SK-N-SH (cell line): ENCODE measurements around the gene FRMD4B. TPM values are rescaled to one million over a fixed set of nuclear protein-coding genes. Genes with fewer than 3 reads are reported as not detected.

Experiments
- CTCF ChIA-PET: fragments of 300-600, 350-600 bp; formaldehyde crosslinking; extraction: SDS; loops from one replicate; lab custom pipeline; 2021; lab: Yijun Ruan, JAX
- POLR2A ChIA-PET: fragments of 350-600 bp; sonication (Branson Sonifier 250); formaldehyde crosslinking; extraction: SDS; loops from one replicate; lab custom pipeline; 2020; ENCODE audit warnings: antibody characterized with exemption, inconsistent platforms; lab: Yijun Ruan, JAX
- DNase-seq: peaks from one replicate; pipeline ENCODE4 v3.0.0; 2012
- H2AFZ ChIP-seq: fragments of 200-600 bp; sonication (generic); 2 replicates; pipeline ENCODE4 v1.8.1; 2016; ENCODE audit warnings: antibody characterized with exemption, mild to moderate bottlenecking, low read depth
- H3F3A ChIP-seq: fragments of 200-600 bp; sonication (generic); replicated peaks from 2 replicates; pipeline ENCODE3; 2016; ENCODE audit warnings: antibody characterized with exemption, mild to moderate bottlenecking; ENCODE audit not compliant: insufficient read depth
- H3K27ac ChIP-seq, 2 experiments: fragments of 200-500 bp in 1 of 2; fragments of 200-600 bp in 1 of 2; sonication (Bioruptor generic) in 1 of 2; sonication (generic), shearing (Covaris generic) in 1 of 2; 2 replicates each; pipeline versions ENCODE4 v1.5.1 to v1.6.1; 2014 to 2016; ENCODE audit warnings: low read depth in 2 of 2, inconsistent platforms in 1 of 2, low read length in 1 of 2, mild to moderate bottlenecking in 1 of 2, mixed read lengths in 1 of 2
- H3K27me3 ChIP-seq: fragments of 200-600 bp; sonication (generic), shearing (Covaris generic); 2 replicates; pipeline ENCODE4 v1.6.1; 2016; ENCODE audit warnings: mixed run types; ENCODE audit not compliant: insufficient read depth
- H3K36me3 ChIP-seq, 2 experiments: fragments of 200-500 bp in 1 of 2; fragments of 200-600 bp in 1 of 2; sonication (Bioruptor generic) in 1 of 2; sonication (generic) in 1 of 2; replicated peaks in 1 of 2; 2 replicates each; pipeline versions ENCODE3 to v1.5.1; 2014 to 2016; ENCODE audit warnings: low read length in 1 of 2, mild to moderate bottlenecking in 1 of 2; ENCODE audit not compliant: insufficient read depth in 2 of 2, control insufficient read depth in 1 of 2
- H3K4me1 ChIP-seq, 2 experiments: fragments of 200-500 bp in 1 of 2; fragments of 200-600 bp in 1 of 2; sonication (Bioruptor generic) in 1 of 2; sonication (generic), shearing (Covaris generic) in 1 of 2; 2 replicates each; pipeline versions ENCODE4 v1.5.1 to v1.6.1; 2014 to 2016; ENCODE audit warnings: low read depth in 1 of 2, low read length in 1 of 2, mixed run types in 1 of 2; ENCODE audit not compliant: insufficient read depth in 2 of 2, control insufficient read depth in 1 of 2
- H3K4me2 ChIP-seq: fragments of 200-600 bp; sonication (generic), shearing (Covaris generic); 2 replicates; pipeline ENCODE4 v1.6.1; 2017; ENCODE audit warnings: mixed run types
- H3K4me3 ChIP-seq, 2 experiments: fragments of 200-500 bp in 1 of 2; fragments of 200-600 bp in 1 of 2; sonication (Bioruptor generic) in 1 of 2; sonication (generic), shearing (Covaris generic) in 1 of 2; 2 replicates each; pipeline versions ENCODE4 v1.5.1 to v1.8.1; 2014 to 2016; ENCODE audit warnings: low read depth in 2 of 2, inconsistent platforms in 1 of 2, low read length in 1 of 2, mild to moderate bottlenecking in 1 of 2, mixed read lengths in 1 of 2, moderate library complexity in 1 of 2
- H3K79me2 ChIP-seq: fragments of 200-600 bp; sonication (generic); 2 replicates; pipeline ENCODE4 v1.8.1; 2017; ENCODE audit warnings: mild to moderate bottlenecking; ENCODE audit not compliant: insufficient read depth
- H3K9ac ChIP-seq: fragments of 200-600 bp; sonication (generic); 2 replicates; pipeline ENCODE4 v1.6.1; 2017; ENCODE audit warnings: mixed run types
- H3K9me2 ChIP-seq: fragments of 200-600 bp; sonication (generic); 2 replicates; pipeline ENCODE4 v1.6.1; 2017; ENCODE audit warnings: mixed run types
- H3K9me3 ChIP-seq: fragments of 200-600 bp; sonication (generic); 2 replicates; pipeline ENCODE4 v1.6.1; 2017; ENCODE audit warnings: mixed run types, mild to moderate bottlenecking, moderate library complexity
- H4K20me1 ChIP-seq: fragments of 200-600 bp; sonication (generic); 2 replicates; pipeline ENCODE4 v1.6.1; 2017; ENCODE audit warnings: mild to moderate bottlenecking, mixed run types; ENCODE audit not compliant: insufficient read depth
- ELF1 ChIP-seq: IDR thresholded peaks from 2 replicates; pipeline ENCODE4 v1.4.0; 2012
- EP300 ChIP-seq, 2 experiments: IDR thresholded peaks; 2 replicates each; pipeline versions ENCODE4 v1.4.0 to v1.6.1; 2012; ENCODE audit warnings: borderline replicate concordance in 1 of 2, low read depth in 1 of 2, low read length in 1 of 2
- FOSL2 ChIP-seq: IDR thresholded peaks from 2 replicates; pipeline ENCODE4 v1.4.0; 2012; ENCODE audit warnings: low read depth, mild to moderate bottlenecking, moderate library complexity, borderline replicate concordance
- FOXJ3 ChIP-seq: sonication (generic); formaldehyde crosslinking; IDR thresholded peaks from 2 replicates; pipeline ENCODE4 v1.5.1; 2020; ENCODE audit warnings: mild to moderate bottlenecking, missing genetic modification reagents
- FOXM1 ChIP-seq: IDR thresholded peaks from 2 replicates; pipeline ENCODE4 v1.4.0; 2012; ENCODE audit warnings: low read depth, mild to moderate bottlenecking
- GABPA ChIP-seq: IDR thresholded peaks from 2 replicates; pipeline ENCODE4 v1.4.0; 2012; ENCODE audit warnings: low read depth, mild to moderate bottlenecking
- GATA2 ChIP-seq: sonication (generic); formaldehyde crosslinking; IDR thresholded peaks from 2 replicates; pipeline ENCODE4 v1.5.0; 2020; ENCODE audit warnings: mild to moderate bottlenecking, missing genetic modification reagents
- JUND ChIP-seq: IDR thresholded peaks from 2 replicates; pipeline ENCODE4 v1.4.0; 2012
- MEF2A ChIP-seq: IDR thresholded peaks from 2 replicates; pipeline ENCODE4 v1.4.0; 2012; ENCODE audit warnings: low read depth, borderline replicate concordance
- MXI1 ChIP-seq: IDR thresholded peaks from 2 replicates; pipeline ENCODE4 v1.6.1; 2012; ENCODE audit warnings: mild to moderate bottlenecking, low read depth, low read length, improper control_type of control experiment
- POLR2AphosphoS5 ChIP-seq: IDR thresholded peaks from 2 replicates; pipeline ENCODE4 v1.6.1; 2012; ENCODE audit warnings: low read depth, low read length
- RAD21 ChIP-seq: IDR thresholded peaks from 2 replicates; pipeline ENCODE4 v1.6.1; 2012; ENCODE audit warnings: mild to moderate bottlenecking, low read length
- SIN3A ChIP-seq: IDR thresholded peaks from 2 replicates; pipeline ENCODE4 v1.6.1; 2012; ENCODE audit warnings: low read depth, mild to moderate bottlenecking, low read length, moderate library complexity, borderline replicate concordance
- SMC3 ChIP-seq: IDR thresholded peaks from 2 replicates; pipeline ENCODE4 v1.6.1; 2012; ENCODE audit warnings: low read depth, low read length, improper control_type of control experiment
- TCF12 ChIP-seq: IDR thresholded peaks from 2 replicates; pipeline ENCODE4 v1.4.0; 2012
- TEAD4 ChIP-seq: IDR thresholded peaks from 2 replicates; pipeline ENCODE4 v1.4.0; 2012; ENCODE audit warnings: mild to moderate bottlenecking, borderline replicate concordance; ENCODE audit not compliant: insufficient read depth
- YY1 ChIP-seq: IDR thresholded peaks from 2 replicates; pipeline ENCODE4 v1.4.0; 2012; ENCODE audit warnings: low read depth, mild to moderate bottlenecking
- WGBS: methylation state at CpG from one replicate; pipeline ENCODE4 v1.1.6; 2017; ENCODE audit warnings: low lambda C conversion rate; 5-methylcytosine and 5-hydroxymethylcytosine counted together
- polyA plus RNA-seq, 3 experiments: library from polyadenylated mRNA; depleted of rRNA; stranded (reverse); fragments of >200 nt; gene quantifications; 2 replicates each; pipeline ENCODE4 v1.2.3, GENCODE V29; 2012
- TF ChIP-seq, protein P1 (sequence below): IDR thresholded peaks from 2 replicates; pipeline ENCODE4 v1.4.0; 2012; ENCODE audit warnings: low read depth, borderline replicate concordance
- TF ChIP-seq, protein P2 (sequence below): fragments of 200-600 bp; sonication (generic); IDR thresholded peaks from 2 replicates; pipeline ENCODE4 v1.6.1; 2017; ENCODE audit warnings: antibody characterized with exemption, mild to moderate bottlenecking, moderate library complexity
- TF ChIP-seq, protein P3 (sequence below): IDR thresholded peaks from 2 replicates; pipeline ENCODE4 v1.4.0; 2012; ENCODE audit warnings: low read depth
- TF ChIP-seq, protein P4 (sequence below): IDR thresholded peaks from 2 replicates; pipeline ENCODE4; 2012

Gene FRMD4B
- polyA plus RNA-seq, 1 of the 3 experiments (the other 2 are of a cell fraction) = 0.53 TPM

DNA sequence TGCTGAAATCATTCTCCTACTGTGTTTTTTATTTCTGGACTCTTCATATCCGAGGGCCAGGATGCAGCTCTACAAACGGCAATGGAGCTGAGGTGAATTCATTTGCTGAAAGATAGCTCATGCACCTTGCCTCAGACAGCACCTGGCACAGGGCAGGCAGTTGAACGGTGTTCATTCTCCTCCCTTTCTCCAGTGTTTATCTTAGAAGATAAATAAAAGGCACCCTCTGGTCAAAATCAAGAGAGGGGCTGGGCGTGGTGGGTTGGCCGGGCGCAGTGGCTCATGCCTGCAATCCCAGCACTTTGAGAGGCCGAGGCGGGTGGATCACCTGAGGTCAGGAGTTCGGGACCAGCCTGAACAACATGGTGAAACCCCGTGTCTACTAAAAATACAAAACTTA, 184.2 kb downstream of the FRMD4B start:
- Histone ChIP-seq H3K9me2 (no peaks in the 10 kb centered on the region), H3F3A (peaks cover 6% of the 10 kb centered on the region), H3K9me3 (no peaks in the 10 kb centered on the region), H3K4me3 (no peak overlapping the region), H2AFZ (no peak overlapping the region), H3K4me1 (no peaks in the 10 kb centered on the region), H3K27me3 (no peaks in the 10 kb centered on the region), H3K36me3 (peaks cover 0 to 2% of the 10 kb centered on the region in 2 experiments), H3K4me2 (no peak overlapping the region), H3K79me2 (no peaks in the 10 kb centered on the region), H3K9ac (no peak overlapping the region), H3K27ac (no peak overlapping the region), H4K20me1 (no peaks in the 10 kb centered on the region)
- no peak for DNase-seq
- no peak for TF ChIP-seq YY1
- TF ChIP-seq, protein P1, sequence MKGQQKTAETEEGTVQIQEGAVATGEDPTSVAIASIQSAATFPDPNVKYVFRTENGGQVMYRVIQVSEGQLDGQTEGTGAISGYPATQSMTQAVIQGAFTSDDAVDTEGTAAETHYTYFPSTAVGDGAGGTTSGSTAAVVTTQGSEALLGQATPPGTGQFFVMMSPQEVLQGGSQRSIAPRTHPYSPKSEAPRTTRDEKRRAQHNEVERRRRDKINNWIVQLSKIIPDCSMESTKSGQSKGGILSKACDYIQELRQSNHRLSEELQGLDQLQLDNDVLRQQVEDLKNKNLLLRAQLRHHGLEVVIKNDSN = no peak
- no peak for TF ChIP-seq MXI1
- no peak for TF ChIP-seq TEAD4
- no peak for TF ChIP-seq TCF12
- TF ChIP-seq GABPA = no peak
- TF ChIP-seq JUND = no peak
- TF ChIP-seq, protein P2, sequence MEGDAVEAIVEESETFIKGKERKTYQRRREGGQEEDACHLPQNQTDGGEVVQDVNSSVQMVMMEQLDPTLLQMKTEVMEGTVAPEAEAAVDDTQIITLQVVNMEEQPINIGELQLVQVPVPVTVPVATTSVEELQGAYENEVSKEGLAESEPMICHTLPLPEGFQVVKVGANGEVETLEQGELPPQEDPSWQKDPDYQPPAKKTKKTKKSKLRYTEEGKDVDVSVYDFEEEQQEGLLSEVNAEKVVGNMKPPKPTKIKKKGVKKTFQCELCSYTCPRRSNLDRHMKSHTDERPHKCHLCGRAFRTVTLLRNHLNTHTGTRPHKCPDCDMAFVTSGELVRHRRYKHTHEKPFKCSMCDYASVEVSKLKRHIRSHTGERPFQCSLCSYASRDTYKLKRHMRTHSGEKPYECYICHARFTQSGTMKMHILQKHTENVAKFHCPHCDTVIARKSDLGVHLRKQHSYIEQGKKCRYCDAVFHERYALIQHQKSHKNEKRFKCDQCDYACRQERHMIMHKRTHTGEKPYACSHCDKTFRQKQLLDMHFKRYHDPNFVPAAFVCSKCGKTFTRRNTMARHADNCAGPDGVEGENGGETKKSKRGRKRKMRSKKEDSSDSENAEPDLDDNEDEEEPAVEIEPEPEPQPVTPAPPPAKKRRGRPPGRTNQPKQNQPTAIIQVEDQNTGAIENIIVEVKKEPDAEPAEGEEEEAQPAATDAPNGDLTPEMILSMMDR = no peak
- TF ChIP-seq, protein P3, sequence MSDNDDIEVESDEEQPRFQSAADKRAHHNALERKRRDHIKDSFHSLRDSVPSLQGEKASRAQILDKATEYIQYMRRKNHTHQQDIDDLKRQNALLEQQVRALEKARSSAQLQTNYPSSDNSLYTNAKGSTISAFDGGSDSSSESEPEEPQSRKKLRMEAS = no peak
- no peak for TF ChIP-seq RAD21
- no peak for TF ChIP-seq POLR2AphosphoS5
- no peak for TF ChIP-seq SIN3A
- TF ChIP-seq SMC3 = no peak
- no peak for TF ChIP-seq GATA2 (CRISPR knock-in tag)
- no peak for TF ChIP-seq EP300 (IDR thresholded peaks at IDR 0.05; ENCODE audit: borderline replicate concordance in 1 of 2, low read depth in 1 of 2, low read length in 1 of 2)
- ChIA-PET CTCF (no interaction called here), POLR2A (no interaction called here)
- WGBS = 84% methylated on average over 10 of the region's 10 CpGs

DNA sequence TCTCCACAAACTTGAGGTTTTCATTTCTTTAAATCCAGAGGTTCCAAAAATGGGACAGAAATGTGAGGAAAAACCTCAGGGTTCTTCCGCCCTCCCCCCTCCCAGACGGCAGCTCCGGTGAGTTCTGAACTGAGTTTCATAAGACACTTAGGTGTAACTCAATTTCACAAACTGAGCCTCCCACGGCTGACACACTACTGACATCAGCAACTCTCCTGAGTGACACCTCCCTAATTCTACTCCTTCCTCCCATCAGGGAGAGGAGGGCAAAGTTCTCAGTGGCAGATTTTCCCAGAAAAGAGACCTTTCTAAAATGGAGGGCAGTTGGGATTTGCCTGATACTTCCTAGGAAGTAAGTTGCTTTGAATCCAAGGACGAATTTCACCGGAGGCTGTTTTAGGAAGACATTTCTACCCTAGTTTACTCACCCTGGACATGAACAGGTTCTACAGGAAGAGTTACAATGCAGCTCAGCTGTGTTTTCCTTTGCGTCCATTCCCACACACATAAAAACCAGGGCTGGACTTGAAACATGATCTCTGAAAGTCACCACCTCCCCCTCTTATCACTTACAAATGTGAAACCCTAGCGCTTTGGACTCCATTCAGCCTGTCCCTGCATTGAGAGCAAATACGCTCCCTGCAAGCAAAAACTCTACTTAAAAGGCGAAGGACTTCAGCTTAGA, 185.4 kb downstream of the FRMD4B start:
- H3K27me3 ChIP-seq = no peaks in the 10 kb centered on the region

More for the DNA sequence above, 185.4 kb downstream of the FRMD4B start:
- peaks cover 0 to 7% of the 10 kb centered on the region in 2 experiments for H3K36me3 ChIP-seq
- no peaks in the 10 kb centered on the region for H4K20me1 ChIP-seq
- no peak overlapping the region for H3K9ac ChIP-seq
- H3K27ac ChIP-seq = no peak overlapping the region
- H3K4me1 ChIP-seq = no peaks in the 10 kb centered on the region
- 85% methylated on average over 10 of the region's 10 CpGs for WGBS
- no peaks in the 10 kb centered on the region for H3K9me3 ChIP-seq
- ChIA-PET POLR2A (no interaction called here), CTCF (interaction anchor here (0.7 kb wide), 1 partner anchor 28 kb away, joined by 4 read pairs; no protein-coding TSS in a partner anchor)
- no peak overlapping the region for H3K4me2 ChIP-seq
- H3K79me2 ChIP-seq = no peaks in the 10 kb centered on the region
- peaks cover 6% of the 10 kb centered on the region for H3F3A ChIP-seq
- TF ChIP-seq ELF1 = no peak
- no peak for TF ChIP-seq FOSL2
- no peak for TF ChIP-seq EP300 (IDR thresholded peaks at IDR 0.05; ENCODE audit: borderline replicate concordance in 1 of 2, low read depth in 1 of 2, low read length in 1 of 2)
- TF ChIP-seq, protein P3 = no peak
- TF ChIP-seq, protein P1 = no peak
- TF ChIP-seq TCF12 = no peak
- TF ChIP-seq FOXM1 = no peak
- no peak for TF ChIP-seq POLR2AphosphoS5
- TF ChIP-seq, protein P4, sequence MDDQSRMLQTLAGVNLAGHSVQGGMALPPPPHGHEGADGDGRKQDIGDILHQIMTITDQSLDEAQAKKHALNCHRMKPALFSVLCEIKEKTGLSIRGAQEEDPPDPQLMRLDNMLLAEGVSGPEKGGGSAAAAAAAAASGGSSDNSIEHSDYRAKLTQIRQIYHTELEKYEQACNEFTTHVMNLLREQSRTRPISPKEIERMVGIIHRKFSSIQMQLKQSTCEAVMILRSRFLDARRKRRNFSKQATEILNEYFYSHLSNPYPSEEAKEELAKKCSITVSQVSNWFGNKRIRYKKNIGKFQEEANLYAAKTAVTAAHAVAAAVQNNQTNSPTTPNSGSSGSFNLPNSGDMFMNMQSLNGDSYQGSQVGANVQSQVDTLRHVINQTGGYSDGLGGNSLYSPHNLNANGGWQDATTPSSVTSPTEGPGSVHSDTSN = no peak
- no peak for TF ChIP-seq MEF2A
- TF ChIP-seq FOXJ3 (CRISPR knock-in tag) = no peak
- no peak for TF ChIP-seq YY1
- no peak overlapping the region for H3K4me3 ChIP-seq
- DNase-seq = no peak
- peak overlapping the region; percentile 59; the same call in 1 of the 2 replicates for H2AFZ ChIP-seq
- H3K9me2 ChIP-seq = no peaks in the 10 kb centered on the region
